Activated T-helper 9 cell treated with anti-CD3 and anti-CD28 coated beads, Interleukin-2, amount 50 U/mL, for 16 hours (primary cell): ENCODE measurements around the gene ATAD3C.
A peak's percentile ranks its signal among the peaks of the same experiment; 100 is the strongest.
"Not testable (repeated sequence)": the region's sequence is repeated elsewhere in the genome, so short reads cannot be mapped to it uniquely, and the experiment has no call there.

Experiments used
- DNase-seq: peaks from one replicate; pipeline ENCODE4 v3.0.0-alpha.2; 2020; ENCODE audit warnings: low read depth

The ATAD3C gene

DNA sequence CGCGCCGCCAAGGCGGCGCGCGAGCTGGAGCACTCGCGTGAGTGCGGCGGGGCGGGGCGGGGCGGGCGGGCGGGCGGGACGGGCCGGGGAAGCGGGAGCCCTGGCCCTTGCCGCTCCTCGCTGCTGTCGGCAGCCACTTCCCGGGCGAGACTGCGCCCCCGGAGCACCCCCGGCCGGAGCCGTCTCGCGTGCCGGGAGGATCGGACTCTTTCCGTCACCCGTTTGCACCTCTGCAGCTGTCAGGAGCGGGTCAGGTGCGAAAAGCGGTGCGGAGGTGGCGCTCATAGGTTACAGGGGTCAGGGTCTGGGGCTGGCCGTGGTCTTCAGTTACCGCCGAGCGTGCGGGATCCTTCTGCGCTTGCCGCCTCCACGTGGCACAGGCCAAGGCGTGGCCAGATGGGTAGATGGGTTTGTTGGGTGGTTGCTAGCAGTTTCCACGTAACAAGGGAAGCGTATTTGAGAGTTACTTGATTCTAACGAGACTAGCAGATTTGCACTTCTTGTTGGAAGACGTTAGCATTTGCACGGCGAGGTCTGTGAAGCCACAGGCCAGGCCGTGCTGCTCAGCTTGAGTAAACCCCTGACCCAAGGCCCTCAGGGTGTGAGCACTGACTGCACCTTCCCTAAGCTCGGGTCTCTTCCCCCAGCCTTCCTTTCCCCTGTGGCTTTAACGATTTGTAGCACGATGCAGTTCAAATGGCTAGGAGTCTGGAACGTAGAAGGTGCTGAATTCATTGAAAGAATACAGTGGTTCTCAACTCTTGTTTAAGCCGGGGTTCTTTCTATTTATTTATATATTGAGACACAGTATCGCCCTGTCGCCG is 22.8 kb downstream of the ATAD3C start:
- not testable (repeated sequence) for DNase-seq

DNA sequence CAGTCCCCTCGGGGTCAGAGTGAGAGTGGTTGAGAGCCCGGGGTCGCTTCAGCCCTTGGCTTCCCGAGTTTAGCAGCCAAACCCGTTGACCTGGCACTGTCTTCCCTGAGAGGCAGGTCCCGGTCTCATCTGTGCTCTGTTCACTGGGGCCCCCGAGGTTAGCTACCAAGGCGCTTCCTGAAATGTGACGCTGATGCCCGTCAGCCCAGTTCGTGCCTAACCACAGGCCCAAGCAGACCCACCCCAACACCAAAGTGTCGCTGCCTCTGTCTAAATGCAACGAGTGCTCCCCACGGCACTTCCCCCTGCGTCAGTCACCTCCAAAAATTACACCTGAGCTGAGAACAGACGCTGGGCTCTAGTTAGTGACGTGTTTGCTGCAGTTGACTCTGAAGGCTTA is 26.5 kb downstream of the ATAD3C start:
- DNase-seq = not testable (repeated sequence)

DNA sequence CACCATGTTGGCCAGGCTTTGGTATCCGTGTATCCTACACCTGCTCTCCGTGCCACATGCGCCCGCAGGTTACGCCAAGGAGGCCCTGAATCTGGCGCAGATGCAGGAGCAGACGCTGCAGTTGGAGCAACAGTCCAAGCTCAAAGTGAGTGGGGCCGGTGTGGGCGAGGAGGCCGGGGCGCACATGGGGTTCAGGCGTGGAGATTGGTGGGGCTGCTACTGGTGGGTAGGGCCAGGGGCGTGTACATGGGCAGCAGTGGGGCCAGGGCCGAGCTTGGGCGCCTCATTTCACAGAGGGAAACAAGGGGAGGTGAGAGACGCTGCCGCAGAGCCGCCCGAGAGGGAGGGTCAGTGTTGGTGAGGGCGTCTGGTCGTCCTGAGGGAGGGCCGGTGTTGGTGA is 27.7 kb downstream of the ATAD3C start:
- DNase-seq = no peak

DNA sequence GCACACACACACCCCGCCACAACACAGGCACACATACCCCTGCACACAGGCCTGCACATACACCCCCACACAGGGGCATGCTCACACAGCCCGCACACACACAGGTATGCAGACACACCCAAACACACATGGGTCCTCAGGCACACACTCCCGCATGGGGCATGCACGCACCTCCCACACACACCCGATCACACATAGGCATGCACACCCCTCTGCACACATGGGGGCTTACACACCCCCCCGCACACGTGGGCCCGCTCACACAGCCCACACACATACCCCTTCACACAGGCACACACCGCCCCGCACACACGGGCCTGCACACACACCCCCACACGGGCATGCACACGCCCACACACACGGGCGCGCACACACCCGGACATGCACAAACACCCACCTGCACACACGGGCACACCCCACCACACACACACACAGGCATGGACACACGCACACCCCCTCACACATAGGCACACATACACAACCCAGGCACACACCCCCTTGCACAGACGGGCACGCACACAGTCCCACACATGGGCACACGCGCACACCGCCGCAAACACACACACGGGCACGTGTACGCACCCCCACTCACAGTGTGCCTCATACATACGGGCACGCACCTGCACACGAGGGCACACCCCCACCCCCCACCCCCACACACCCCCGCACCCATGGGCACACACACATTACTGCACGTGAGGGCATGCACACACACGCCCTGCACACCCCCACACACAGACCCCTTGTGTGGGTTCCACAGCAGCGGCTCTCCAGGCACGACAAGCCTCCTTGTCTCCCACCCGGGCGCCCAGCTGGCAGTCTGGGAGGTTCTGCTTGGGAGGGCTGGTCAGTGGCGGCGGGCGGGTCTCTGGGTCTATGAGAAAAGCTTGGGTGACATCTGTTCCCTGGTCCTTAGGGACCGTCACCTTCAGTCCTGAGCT is 30.3 kb downstream of the ATAD3C start:
- DNase-seq = no peak

DNA sequence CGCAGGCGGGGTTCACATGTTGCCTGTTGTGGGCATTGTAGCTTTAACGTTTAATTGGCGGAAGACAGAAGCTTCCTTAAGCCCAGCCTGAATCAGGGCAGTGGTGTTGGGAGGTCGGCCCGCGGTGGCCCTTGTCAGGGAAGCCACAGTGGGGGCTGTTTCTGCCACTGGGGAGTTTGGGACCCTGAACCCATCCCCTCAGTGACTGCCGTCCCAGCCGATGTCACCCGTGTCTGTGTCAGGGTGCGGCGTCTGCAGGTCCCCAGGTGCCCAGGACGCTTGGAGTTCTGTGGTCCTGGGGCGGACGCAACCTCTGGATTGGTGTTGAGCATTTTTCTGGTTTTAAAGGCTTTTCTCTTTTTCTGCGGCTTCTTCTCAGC is 31.0 kb downstream of the ATAD3C start:
- DNase-seq = not testable (repeated sequence)

DNA sequence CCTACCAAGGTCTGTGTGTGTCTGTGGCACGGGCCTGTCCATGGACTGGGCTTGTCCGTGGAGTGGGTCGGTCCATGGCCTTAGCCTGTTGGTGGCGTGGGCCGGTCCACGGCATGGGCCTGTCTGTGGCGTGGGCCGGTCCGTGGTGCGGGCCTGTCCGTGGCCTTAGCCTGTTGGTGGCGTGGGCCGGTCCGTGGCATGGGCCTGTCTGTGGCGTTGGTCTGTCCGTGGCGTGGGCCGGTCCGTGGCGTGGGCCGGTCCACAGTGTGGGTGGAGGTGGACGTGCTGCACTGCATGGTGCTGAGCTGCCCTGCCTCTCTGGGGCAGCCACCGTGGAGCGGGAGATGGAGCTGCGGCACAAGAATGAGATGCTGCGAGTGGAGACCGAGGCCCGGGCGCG is 32.3 kb downstream of the ATAD3C start:
- not testable (repeated sequence) for DNase-seq

DNA sequence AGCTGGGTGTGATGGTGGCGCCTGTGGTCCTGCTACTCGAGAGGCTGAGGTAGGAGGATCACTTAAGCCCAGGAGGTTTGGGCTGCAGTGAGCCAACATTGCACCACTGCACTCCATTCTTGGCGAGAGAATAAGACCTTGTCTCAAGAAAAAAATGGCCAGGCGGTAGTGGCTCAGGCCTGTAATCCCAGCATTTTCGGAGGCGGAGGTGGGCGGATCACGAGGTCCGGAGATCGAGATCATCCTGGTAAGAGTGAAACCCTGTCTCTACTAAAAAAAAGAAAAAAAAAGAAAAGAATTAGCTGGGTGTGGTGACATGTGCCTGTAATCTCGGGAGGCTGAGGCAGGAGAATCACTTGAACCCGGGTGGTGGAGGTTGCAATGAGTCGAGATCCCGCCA is 33.4 kb downstream of the ATAD3C start:
- DNase-seq = no peak

DNA sequence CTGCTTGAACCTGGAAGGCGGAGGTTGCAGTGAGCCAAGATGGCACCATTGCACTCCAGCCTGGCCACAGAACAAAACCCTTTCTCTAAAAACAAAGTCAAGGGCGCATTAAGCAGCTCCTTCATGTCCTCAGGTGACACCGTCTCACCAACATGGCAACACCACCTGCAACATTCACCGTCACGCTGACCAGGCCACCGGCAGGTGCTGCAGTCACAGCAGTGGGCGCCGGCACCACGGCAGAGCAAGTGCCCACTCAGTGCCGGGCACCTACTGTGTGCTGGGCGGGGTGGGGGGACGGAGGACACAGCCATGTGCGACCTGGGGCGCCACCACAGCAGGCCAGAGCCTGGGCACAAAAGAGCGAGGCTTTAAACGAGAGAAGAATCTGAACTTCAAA is 34.2 kb downstream of the ATAD3C start:
- no peak for DNase-seq

DNA sequence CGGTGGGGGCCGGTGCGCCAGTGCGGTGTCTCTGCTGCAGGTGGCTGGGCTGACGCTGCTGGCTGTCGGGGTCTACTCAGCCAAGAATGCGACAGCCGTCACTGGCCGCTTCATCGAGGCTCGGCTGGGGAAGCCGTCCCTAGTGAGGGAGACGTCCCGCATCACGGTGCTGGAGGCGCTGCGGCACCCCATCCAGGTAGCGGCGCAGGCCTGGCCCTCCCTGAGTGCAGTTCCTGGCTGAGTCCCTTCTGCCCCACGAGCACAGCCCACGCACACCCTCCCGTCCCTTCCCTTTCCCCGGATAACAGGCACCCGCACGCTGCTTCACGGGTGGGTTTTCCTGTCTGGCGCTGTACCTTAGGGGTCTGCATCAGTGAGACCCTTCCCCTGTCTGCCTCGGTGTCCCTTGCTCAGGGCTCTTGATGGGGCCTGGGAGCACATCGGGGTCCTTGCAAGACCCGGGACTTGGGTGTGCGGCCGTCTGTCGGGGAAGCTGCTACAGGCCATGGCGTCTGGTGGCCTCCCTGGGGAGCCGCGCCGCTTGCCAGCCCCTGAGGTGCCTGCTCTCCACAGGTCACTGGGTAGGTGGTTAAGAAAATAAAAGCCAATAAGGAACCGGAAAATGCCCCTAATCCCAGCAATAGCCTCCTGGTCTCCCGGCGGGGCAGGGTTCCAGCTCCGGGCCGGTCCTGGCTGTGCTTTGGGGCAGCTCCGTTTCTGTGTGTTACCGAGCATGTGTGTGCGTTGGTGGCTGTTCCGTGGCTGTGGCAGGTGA is 35.7 kb downstream of the ATAD3C start:
- not testable (repeated sequence) for DNase-seq

DNA sequence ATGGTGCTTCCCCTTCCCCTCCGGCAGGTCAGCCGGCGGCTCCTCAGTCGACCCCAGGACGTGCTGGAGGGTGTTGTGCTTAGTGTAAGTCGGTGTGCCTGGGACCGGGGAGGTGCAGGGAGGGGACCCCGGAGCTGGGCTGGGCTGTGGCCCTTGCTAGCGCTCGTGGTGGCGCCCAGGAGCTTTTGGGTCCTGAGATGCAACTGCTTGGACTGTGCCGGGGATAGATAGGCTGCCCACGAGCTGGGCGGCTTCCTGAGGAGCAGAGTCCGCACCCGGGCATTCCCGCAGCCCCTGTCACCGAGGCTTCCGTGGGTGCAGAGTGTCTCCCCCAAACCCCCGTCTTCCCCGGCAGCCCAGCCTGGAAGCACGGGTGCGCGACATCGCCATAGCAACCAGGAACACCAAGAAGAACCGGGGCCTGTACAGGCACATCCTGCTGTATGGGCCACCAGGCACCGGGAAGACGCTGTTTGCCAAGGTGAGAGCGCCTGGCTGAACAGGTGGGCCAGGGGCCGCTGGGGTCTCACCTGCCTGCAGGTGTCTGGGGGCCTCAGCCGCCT is 36.3 kb downstream of the ATAD3C start:
- not testable (repeated sequence) for DNase-seq

DNA sequence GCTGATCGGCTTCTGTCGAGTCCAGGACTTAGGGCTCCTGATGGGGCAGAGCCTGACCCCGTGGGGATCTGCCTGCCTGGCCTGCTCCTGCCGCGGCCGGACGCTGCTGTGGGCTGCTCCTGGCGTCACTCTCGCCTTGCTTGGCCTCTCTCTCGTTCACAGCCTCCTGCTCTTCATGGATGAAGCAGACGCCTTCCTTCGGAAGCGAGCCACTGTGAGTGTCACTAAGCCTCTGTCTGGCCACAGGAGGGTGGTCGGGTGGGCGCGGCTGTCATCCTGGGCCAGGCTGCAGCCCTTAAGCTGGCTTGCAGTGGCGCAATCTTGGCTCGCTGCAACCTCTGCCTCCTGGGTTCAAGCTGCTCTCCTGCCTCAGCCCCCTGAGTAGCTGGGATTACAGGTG is 38.2 kb downstream of the ATAD3C start:
- DNase-seq = no peak

DNA sequence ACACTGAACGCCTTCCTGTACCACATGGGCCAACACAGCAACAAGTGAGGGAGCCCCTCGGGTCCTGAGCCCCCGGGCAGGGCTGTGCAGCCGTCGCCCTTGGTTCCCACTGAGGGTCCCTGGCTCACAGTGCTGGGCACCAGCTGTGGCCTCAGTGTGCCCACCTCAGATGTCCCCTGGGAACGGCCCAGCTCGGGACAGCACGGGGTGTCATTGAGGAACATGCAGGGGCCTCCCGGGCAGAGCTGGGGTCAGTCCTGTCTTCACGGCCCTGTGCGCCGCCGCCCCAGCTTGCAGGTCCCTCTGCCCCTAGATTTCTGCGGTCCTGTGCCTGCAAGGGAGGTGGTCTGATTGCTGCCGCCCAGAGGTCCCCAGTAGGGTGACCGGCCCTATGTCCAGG is 39.7 kb downstream of the ATAD3C start:
- DNase-seq = no peak

DNA sequence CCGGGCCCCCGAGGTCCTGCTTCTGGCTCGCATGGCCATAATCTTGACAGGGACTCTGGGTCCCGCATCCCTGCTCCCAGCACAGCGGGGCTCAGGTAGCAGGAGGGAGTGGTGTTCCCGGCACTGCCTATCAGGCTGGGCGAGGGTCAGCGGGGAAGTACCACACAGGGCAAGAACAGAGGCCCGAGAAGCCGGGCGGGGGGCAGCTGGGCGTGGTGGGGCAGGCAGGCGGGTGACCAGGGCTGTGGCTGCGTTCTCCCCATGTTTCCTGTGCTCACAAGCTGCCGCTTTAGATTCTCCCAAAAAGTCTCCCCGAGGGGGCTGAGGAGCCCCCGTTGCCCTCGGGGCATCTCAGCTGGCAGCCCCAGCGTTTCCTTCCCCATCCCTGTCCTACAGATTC is 40.4 kb downstream of the ATAD3C start:
- DNase-seq = no peak

DNA sequence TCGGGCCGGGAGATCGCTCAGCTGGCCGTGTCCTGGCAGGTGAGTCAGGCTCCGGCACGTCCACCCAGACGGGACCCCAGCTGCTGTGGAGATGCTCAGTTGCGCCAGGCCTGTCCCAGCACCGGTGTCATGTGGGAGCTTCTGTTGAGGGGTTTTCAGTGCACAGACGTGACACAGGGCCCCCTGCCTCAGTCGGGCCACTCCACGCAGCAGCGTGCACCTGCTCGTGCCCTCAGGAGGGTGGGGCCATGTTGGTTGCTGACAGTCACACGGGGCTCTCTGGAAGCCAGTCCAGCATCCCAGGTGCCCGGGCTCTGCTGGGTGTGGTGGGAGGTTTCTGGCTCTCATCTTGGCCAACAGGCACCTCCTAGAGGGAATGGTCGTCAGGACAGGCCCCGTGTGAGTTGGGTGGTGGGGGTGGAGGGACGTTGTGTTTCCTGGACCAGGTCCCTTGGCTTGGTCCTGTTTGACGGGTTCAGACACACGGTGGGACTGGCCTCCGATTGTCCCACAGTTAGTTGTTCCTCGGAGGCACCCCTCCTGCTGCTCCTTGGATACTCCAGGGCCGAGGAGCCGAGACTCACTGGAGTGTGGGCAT is 41.2 kb downstream of the ATAD3C start:
- no peak for DNase-seq

DNA sequence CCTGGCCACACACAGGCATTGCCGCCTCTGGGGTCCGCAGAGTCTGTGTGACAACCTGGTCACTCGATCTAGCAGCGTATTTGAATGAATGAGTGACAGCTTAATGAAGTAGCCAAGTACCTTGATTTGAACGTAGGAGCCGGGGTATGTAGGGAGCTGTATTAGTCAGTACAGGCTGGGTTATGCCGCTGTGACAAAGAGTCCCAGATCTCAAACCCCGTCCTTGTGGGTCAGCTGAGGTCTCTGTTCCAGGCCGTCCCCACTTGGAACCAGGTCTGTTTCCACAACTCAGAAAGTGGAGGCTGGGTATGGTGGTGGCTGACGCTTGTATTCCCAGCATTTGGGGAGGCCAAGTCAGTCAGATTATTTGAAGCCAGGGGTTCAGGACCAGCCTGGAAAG is 42.1 kb downstream of the ATAD3C start:
- DNase-seq = no peak

DNA sequence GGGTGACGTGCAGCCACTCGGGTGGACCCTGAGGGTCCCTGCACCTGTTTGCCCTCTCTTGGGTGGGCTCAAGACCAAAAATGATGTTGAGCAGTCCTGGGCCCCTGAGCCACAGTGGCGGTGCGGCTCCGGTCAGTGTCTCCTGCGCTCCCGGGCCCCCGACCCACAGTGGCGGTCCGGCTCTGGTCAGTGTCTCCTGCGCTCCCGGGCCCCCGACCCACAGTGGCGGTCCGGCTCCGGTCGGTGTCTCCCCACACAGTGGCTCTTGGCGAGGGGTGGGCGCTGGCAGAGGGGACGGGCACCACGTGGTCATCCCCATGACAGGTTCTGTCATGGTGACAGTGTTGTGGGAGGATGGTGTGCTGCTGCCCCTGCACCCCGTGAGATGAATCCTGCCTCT is 44.8 kb downstream of the ATAD3C start:
- DNase-seq = not testable (repeated sequence)

DNA sequence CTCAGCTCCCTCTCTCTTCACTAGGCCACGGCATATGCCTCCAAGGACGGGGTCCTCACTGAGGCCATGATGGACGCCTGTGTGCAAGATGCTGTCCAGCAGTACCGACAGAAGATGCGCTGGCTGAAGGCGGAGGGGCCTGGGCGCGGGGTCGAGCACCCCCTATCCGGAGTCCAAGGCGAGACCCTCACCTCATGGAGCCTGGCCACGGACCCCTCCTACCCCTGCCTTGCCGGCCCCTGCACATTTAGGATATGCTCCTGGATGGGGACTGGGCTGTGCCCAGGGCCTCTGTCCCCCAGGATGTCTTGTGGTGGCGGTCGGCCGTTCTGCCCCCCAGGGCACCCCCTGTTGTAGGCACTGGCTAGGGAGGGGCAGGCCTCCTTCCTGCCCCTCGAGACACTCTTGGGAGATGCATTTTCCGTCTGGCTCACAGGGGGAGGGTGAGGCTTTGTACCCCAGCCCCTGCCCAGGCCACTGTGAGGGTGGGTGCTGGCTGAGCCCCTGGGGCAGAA is 46.0 kb downstream of the ATAD3C start:
- not testable (repeated sequence) for DNase-seq

DNA sequence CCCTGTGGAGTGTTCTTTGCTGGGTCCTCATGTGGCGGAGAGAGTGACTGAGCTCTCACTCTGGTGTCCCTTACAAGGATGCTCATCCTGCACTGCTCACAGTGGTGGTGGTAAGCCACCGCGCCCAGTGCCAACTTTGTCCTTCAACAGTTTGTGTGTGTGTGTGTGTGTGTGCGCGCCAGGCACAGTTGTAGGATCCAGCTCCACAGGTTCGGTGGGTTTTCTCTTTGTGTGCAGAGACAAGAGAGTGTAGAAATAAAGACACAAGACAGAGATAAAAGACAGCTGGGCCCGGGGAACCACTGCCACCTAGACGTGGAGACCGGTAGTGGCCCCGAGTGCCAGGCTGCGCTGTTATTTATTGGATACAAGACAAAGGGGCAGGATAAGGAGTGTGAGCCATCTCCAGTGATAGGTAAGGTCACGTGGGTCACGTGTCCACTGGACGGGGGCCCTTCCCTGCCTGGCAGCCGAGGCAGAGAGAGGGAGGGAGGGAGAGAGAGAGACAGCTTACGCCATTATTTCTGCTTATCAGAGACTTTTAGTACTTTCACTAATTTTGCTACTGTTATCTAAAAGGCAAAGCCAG is 55.4 kb downstream of the ATAD3C start:
- peak; percentile 46 for DNase-seq

DNA sequence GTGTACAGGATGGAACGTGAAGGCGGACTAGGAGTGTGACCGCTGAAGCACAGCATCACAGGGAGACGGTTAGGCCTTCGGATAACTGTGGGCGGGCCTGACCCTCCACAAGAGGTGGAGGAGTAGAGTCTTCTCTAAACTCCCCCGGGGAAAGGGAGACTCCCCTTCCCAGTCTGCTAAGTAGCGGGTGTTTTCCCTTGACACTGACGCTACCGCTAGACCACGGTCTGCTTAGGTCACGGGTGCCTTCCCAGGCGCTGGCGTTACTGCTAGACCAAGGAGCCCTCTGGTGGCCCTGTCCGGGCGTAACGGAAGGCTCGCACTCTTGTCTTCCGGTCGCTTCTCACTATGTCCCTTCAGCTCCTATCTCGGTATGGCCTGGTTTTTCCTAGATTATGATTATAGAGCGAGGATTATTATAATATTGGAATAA is 55.9 kb downstream of the ATAD3C start:
- DNase-seq = not testable (repeated sequence)

DNA sequence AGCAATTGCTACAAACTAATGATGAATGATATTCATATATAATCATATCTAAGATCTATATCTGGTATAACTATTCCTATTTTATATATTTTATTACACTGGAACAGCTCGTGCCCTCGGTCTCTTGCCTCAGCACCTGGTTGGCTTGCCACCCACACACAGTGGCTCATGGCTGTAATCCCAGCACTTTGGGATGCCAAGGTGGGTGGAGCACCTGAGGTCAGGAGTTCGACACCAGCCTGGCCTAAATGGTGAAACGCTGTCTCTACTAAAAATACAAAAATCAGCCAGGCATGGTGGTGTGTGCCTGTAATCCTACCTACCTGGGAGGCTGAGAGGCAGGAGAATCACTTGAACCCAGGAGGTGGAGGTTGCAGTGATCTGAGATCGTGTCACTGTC is 56.3 kb downstream of the ATAD3C start:
- not testable (repeated sequence) for DNase-seq

DNA sequence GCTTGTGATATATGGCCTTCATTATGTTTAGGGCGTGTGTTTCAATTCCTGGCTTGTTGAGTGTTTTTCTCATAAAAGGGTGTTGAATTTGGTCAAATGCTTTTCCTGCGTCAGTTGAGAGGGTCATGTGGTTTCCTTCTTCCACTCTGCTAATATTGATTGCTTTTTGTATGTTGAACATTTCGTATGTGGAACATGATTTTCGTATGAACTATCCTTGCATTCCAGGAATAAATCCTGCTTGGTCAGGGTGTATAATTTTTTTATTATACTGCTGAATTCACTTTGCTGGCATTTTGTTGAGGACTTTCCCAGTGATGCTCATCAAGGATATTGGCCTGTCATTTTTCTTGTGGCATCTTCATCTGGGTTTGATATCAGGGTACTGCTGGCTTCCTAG is 57.8 kb downstream of the ATAD3C start:
- DNase-seq = no peak
